Activated effector memory CD4-positive, alpha-beta T cell treated with anti-CD3 and anti-CD28 coated beads, Interleukin-2, amount 50 U/mL, for 16 hours (primary cell): ENCODE measurements around the gene ZNF22.
A peak's percentile ranks its signal among the peaks of the same experiment; 100 is the strongest.

ENCODE experiments used
- DNase-seq: peaks from one replicate; pipeline ENCODE4 v3.0.0-alpha.2; 2020

ZNF22 gene

DNA sequence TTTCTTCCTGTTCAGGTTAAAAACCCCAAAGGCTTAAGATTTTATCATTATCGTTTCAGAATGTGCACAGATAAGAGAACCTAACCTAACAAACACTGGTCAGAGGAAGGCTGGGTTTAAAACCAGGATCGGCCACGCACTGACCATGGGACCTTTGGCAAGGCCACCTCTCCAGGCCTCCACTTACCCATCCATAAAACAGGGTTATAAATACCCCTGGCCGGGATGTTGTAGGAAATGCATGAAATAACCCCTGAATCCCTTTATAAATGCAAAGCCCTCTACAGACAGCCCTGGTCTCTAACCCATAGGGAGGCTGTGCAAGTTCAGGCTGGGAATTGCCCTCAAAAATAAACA is 22.5 kb upstream of the ZNF22 start:
- DNase-seq, result no peak

DNA sequence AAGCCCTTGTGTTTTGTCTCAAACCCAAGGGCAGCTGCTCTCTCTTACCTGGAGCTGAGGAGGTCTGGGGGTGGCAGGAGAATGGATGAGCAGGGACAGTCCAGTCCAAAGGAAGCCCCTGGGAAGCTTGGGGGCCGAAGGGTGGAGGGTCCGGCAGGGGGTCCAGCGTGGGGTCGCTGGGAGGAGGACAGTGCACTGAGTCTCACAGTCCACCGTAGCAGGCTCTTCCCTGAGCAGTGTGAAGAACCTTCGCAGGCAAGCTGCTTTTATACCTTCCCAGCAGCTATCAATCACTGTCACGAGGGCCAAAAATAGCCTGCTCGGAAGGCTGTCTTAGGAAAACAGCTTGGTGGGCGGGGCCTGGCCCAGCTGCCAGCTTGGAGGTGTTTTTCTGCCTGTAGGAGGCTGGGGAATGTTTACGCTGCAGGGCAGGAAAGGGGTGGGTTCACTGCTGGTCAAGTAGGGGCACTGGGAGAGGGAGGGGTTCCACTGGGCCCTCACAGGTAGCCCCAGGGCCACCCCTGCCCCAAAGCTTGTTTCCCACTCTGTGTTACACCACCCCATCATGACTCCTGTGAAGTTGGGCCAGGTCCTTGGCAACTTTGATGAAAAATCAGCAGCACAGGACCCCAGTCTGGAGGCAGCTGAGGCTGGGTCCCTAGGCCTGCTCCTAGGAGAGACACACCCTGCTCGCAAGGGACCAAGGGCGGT is 22.0 kb upstream of the ZNF22 start, which contains the start of gene DEPP1:
Gene DEPP1, minus strand, starts transcription at position 240 of the 711 bp plus-strand sequence. CDS start 779 bp downstream, outside the sequence.
- DNase-seq, result no peak

DNA sequence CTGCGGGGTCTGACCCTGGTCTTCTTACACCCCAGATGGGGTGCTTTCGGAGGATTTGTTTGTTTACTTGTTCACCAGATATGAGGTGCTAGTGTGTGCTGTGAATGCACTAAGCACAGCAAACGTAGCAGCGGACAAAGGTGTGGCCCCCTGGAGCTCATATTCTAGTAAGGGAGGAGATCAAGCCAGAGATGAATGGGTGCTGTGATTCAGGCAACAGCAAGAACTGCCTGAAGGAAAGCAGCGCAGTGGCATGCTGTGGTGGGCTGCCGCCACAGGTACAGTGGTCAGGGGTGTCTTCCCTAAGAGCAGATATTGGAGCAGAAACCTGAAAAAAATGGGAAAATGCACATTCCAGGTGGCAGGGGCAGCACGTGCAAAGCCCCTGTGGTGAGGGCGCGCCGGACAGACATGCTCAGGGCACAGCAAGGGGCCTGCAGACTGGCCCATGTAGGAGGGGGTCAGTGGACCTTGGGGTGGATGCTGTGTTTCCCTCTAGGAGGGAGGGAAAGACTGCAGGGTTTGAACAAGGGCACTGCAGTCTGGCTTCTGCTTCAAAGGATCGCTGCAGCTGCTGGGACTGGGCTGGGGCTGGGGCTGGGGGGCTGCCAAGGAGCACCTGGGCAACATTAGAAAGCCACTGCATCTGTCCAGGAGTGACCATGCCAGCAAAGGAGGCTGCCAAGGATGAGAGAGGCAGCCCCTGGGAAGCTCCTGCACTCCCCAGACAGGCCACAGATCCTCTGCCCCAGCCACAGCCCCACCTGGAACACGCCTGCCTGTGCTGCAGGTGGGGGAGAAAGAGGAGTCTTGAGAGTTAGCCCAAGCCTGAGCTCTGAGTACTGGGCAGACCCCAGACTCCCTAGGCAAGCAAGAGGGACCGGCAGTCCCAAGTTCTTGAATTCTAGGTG is 21.2 kb upstream of the ZNF22 start:
- DNase-seq, result peak; percentile 49

GRCh38 chr10:44980309-44981171 is 20.2 kb upstream of the ZNF22 start:
- peak; percentile 57 for DNase-seq

DNA sequence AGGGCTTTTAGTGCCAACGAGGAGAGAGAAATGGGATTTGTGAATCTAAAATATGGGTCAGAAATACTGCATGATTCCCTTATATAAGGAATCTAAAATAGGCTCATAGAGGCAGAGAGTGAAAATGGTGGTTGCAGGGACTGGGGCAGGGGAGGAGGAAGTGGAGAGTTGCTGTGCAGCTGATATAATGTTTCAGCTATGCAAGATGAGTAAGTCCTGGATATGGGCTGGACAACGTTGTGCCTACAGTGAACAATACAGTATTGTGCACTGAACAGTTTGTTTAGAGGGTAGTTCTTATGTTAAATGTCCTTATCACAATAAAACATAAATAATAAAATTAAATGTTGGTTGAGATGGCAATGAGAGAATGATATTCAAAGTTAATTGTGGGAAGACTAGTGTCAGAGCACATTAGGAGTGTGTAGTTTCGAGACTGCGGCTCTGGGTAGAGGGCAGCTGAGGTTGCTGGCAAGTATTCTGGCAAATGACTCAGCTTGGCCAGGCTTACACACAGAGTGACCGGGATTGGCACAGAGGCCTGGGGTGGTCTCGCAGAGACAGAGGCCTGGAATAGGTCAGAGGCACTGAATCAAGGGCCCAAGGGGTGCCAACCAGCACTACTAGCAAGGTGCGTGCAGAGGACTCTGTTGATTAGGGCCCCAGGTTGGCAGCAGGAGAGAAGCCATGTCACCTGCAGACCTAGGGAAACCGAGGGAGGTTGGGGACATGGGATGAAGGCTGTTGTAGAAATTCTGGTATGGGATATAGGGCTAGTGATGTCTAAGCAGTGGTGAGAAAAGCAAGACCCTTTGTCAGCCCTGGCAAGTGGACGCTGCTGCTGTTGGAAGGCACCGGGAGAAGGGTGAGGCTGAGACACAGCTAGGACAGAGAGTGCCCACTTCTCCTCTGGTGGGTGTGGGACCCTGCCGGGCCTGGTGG is 19.3 kb upstream of the ZNF22 start:
- no peak for DNase-seq

GRCh38 chr10:44982114-44982460 is 18.6 kb upstream of the ZNF22 start:
- no peak for DNase-seq

- DNase-seq, result no peak
Measured at GRCh38 chr10:44982496-44982895, 18.2 kb upstream of the ZNF22 start.

- DNase-seq, result no peak
Measured at GRCh38 chr10:44983066-44983894, 17.4 kb upstream of the ZNF22 start.

DNA sequence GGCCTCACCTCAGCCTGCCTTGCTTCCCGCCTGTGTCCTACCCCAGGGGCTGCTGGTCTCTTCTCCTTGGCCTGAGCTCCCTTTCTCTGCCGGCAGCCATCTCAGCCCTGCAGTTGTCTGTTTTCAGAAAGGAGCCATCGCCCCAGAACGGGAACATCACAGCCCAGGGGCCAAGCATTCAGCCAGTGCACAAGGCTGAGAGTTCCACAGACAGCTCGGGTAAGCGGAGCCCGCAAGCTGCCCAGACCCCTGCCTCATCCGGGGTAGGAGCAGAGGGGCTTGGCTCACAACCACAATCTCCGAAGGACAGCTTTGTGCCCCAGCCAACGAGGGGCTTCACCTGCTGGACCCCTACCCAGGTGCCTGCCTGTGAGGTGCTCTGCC is 16.8 kb upstream of the ZNF22 start:
- no peak for DNase-seq

DNA sequence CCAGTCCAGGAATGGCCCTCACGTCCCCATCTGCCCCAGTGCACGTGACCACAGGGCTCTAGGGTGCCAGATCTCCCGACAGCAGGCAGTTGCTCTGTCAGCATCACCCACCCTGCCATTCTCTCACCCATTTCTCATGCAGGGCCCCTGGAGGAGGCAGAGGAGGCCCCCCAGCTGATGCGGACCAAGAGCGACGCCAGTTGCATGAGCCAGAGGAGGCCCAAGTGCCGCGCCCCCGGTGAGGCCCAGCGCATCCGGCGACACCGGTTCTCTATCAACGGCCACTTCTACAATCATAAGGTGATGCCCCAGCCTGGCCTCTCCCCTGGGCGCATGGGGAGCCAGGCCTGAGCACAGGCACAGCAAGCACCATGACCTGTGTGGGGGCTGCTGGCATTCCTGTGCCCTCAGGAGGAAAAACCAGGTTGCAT is 16.0 kb upstream of the ZNF22 start:
- DNase-seq, result no peak

GRCh38 chr10:44985175-44985681 is 15.5 kb upstream of the ZNF22 start:
- no peak for DNase-seq

- no peak for DNase-seq
Measured at GRCh38 chr10:44986179-44986578, 14.5 kb upstream of the ZNF22 start.

DNA sequence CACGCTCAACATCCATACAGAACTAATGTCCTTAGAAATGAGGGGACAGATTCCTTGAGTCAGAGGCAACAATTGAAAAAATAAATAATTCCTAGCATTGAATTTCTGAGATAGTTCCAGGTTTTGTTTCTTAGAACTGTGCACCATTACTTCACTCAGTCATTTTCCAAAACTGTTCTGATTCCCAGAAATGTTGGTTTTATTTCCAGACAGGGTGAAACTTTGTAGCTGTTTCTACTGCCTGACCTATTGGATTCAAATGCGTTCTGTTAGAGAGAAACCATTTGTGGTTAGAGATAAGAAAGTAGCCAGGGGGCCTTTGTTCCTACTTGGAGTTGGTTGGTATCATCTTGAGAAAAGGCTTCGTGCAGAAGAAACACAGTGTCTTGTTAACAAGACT is 14.1 kb upstream of the ZNF22 start:
- DNase-seq, result no peak

GRCh38 chr10:44988957-44989585 is 11.7 kb upstream of the ZNF22 start:
- DNase-seq, result no peak

- no peak for DNase-seq
Measured at GRCh38 chr10:44989597-44990301, 11.0 kb upstream of the ZNF22 start.

- DNase-seq, result no peak
Measured at GRCh38 chr10:44990302-44990655, 10.4 kb upstream of the ZNF22 start.

GRCh38 chr10:44990965-44991364 is 9.8 kb upstream of the ZNF22 start:
- no peak for DNase-seq

DNA sequence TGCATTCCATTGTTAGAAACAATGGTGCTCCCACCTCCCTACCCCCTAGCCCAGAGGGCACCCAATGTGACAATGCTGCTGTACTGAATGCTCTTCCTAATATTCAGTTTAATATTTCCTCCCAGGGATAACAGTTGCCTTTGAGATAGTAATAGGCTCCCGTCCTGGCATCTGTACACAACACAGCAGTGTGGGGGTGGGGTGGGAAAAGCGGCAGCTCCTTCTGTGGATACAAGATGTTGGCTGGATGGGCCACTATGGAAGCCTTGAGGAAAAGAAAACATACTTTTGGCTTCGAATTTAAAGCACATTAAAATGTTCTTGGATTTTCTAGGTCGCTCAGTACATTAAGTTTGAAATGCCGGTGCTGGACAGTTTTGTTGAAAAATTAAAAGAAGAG is 9.2 kb upstream of the ZNF22 start:
- DNase-seq, result no peak

GRCh38 chr10:44992070-44992731 is 8.5 kb upstream of the ZNF22 start:
- DNase-seq, result no peak
